K562 (cell line): ENCODE results near the gene VSIG1. TPM values are rescaled to one million over a fixed set of nuclear protein-coding genes. Genes with fewer than 3 reads are reported as not detected.

Experiments
- ARHGAP35 ChIP-seq: fragments of 450-650 bp; IDR thresholded peaks from 2 replicates; pipeline ENCODE4 v1.6.1; 2018; ENCODE audit not compliant: partially characterized antibody
- FIP1L1 ChIP-seq: fragments of 200-400 bp; formaldehyde crosslinking; IDR thresholded peaks from 2 replicates; pipeline ENCODE4 v1.6.1; 2018; ENCODE audit warnings: mild to moderate bottlenecking, low read depth, low read length; ENCODE audit not compliant: poor library complexity, severe bottlenecking
- FOXK2 ChIP-seq, 2 experiments: fragments of 450-650 bp; IDR thresholded peaks in 1 of 2; conservative IDR thresholded peaks in 1 of 2; 2 replicates each; pipeline ENCODE4 v1.6.1; 2016; ENCODE audit warnings: low read depth in 2 of 2, mild to moderate bottlenecking in 1 of 2
- HDAC6 ChIP-seq: IDR thresholded peaks from 2 replicates; pipeline ENCODE4 v1.6.1; 2012; ENCODE audit warnings: low read depth, mild to moderate bottlenecking, control low read depth, inconsistent platforms, low read length, moderate library complexity
- LEF1 ChIP-seq: fragments of 450-650 bp; IDR thresholded peaks from 2 replicates; pipeline ENCODE4 v1.6.1; 2016; ENCODE audit warnings: mild to moderate bottlenecking
- NCOA4 ChIP-seq: fragments of 450-650 bp; IDR thresholded peaks from 2 replicates; pipeline ENCODE4 v1.6.1; 2018; ENCODE audit warnings: mild to moderate bottlenecking; ENCODE audit not compliant: partially characterized antibody
- NCOA6 ChIP-seq: fragments of 450-650 bp; IDR thresholded peaks from 2 replicates; pipeline ENCODE4 v1.6.1; 2017; ENCODE audit warnings: mild to moderate bottlenecking
- NCOR1 ChIP-seq: fragments of 450-650 bp; IDR thresholded peaks from 2 replicates; pipeline ENCODE4 v1.6.1; 2016; ENCODE audit warnings: mild to moderate bottlenecking, moderate library complexity
- NFRKB ChIP-seq: fragments of 450-650 bp; IDR thresholded peaks from 2 replicates; pipeline ENCODE4 v1.6.1; 2016; ENCODE audit warnings: low read depth
- NFXL1 ChIP-seq: fragments of 450-650 bp; formaldehyde crosslinking; IDR thresholded peaks from 2 replicates; pipeline ENCODE4 v1.4.0; 2021; ENCODE audit warnings: mild to moderate bottlenecking
- RCOR1 ChIP-seq, 2 experiments: IDR thresholded peaks; 2 replicates each; pipeline ENCODE4 v1.6.1; 2012; ENCODE audit warnings: low read depth in 2 of 2, low read length in 2 of 2, borderline replicate concordance in 1 of 2, improper control_type of control experiment in 1 of 2
- TAF1 ChIP-seq: IDR thresholded peaks from 2 replicates; pipeline ENCODE4 v1.6.1; 2011; ENCODE audit warnings: mild to moderate bottlenecking, low read length, moderate library complexity; ENCODE audit not compliant: insufficient read depth, control insufficient read depth, severe bottlenecking; ENCODE audit errors: extremely low read depth
- TCF7 ChIP-seq: sonication (generic); IDR thresholded peaks from 2 replicates; pipeline ENCODE4 v1.6.1; 2016; ENCODE audit warnings: antibody characterized with exemption, borderline replicate concordance
- THRB ChIP-seq: fragments of 450-650 bp; formaldehyde crosslinking; conservative IDR thresholded peaks from 2 replicates; pipeline ENCODE4 v1.4.0; 2022; ENCODE audit warnings: mild to moderate bottlenecking, missing genetic modification characterization
- TRIM25 ChIP-seq: fragments of 450-650 bp; IDR thresholded peaks from 2 replicates; pipeline ENCODE4 v1.7.0; 2016; ENCODE audit warnings: borderline replicate concordance
- UBTF ChIP-seq, 2 experiments: IDR thresholded peaks; 2 replicates each; pipeline ENCODE4 v1.6.1; 2012; ENCODE audit warnings: improper control_type of control experiment in 2 of 2, low read depth in 2 of 2, low read length in 2 of 2, borderline replicate concordance in 1 of 2
- ZNF253 ChIP-seq: fragments of 250-450 bp; sonication (Bioruptor Pico); conservative IDR thresholded peaks from 2 replicates; pipeline ENCODE4 v1.6.1; 2021; ENCODE audit warnings: mild to moderate bottlenecking
- ZNF282 ChIP-seq: sonication (generic); formaldehyde crosslinking; IDR thresholded peaks from 2 replicates; pipeline ENCODE4 v1.8.1; 2023; ENCODE audit warnings: missing genetic modification reagents
- ZNF668 ChIP-seq: fragments of 250-450 bp; sonication (Bioruptor Pico); IDR thresholded peaks from 2 replicates; pipeline ENCODE4 v1.8.0; 2022; ENCODE audit warnings: mild to moderate bottlenecking, inconsistent platforms
- polyA plus RNA-seq, 8 experiments: library from polyadenylated mRNA; depleted of rRNA in 4 of 8; stranded (reverse) in 5 of 8; unstranded in 3 of 8; fragments of >200 nt; fragmentation: Nextera tagmentation in 2 of 8; fragmentation: Illumina TruSeq in 1 of 8; extraction: Ambion mirVana in 2 of 8; extraction: Trizol in 1 of 8; gene quantifications; 2 replicates each; pipeline versions ENCODE4 v1.2.1 to v1.2.3, GENCODE V29; 2011 to 2014; ENCODE audit warnings: inconsistent platforms in 1 of 8, missing spikeins in 1 of 8
- total RNA-seq, 7 experiments: library from RNA; depleted of rRNA in 6 of 7; stranded (reverse); fragments of >200 nt in 6 of 7; fragmentation: Illumina TruSeq in 2 of 7; extraction: Trizol in 2 of 7; gene quantifications; 2 replicates each; pipeline versions ENCODE4 v1.2.1 to v1.2.3, GENCODE V29; 2011 to 2021; ENCODE audit warnings: low replicate concordance in 1 of 7
- TF ChIP-seq, protein P1 (sequence below), 2 experiments: fragments of 450-650 bp in 1 of 2; IDR thresholded peaks; 2 replicates each; pipeline ENCODE4 v1.6.1; 2011 to 2017; ENCODE audit warnings: low read depth in 2 of 2, antibody characterized with exemption in 1 of 2, borderline replicate concordance in 1 of 2, low read length in 1 of 2, mild to moderate bottlenecking in 1 of 2, mixed read lengths in 1 of 2; ENCODE audit not compliant: control insufficient read depth in 1 of 2

Gene VSIG1
- total and polyA plus RNA-seq, 9 of the 15 experiments (the other 6 are each of a cell fraction or from before 2014, with no cell fraction given): not detected

GRCh38 chrX:108091264-108091877 is 46.5 kb downstream of the VSIG1 start, which contains the start of the genes ATG4A and PSMD10 (continued):
- TF ChIP-seq, protein P1, sequence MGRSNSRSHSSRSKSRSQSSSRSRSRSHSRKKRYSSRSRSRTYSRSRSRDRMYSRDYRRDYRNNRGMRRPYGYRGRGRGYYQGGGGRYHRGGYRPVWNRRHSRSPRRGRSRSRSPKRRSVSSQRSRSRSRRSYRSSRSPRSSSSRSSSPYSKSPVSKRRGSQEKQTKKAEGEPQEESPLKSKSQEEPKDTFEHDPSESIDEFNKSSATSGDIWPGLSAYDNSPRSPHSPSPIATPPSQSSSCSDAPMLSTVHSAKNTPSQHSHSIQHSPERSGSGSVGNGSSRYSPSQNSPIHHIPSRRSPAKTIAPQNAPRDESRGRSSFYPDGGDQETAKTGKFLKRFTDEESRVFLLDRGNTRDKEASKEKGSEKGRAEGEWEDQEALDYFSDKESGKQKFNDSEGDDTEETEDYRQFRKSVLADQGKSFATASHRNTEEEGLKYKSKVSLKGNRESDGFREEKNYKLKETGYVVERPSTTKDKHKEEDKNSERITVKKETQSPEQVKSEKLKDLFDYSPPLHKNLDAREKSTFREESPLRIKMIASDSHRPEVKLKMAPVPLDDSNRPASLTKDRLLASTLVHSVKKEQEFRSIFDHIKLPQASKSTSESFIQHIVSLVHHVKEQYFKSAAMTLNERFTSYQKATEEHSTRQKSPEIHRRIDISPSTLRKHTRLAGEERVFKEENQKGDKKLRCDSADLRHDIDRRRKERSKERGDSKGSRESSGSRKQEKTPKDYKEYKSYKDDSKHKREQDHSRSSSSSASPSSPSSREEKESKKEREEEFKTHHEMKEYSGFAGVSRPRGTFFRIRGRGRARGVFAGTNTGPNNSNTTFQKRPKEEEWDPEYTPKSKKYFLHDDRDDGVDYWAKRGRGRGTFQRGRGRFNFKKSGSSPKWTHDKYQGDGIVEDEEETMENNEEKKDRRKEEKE (IDR thresholded peaks at IDR 0.05; ENCODE audit: borderline replicate concordance in 1 of 2, control insufficient read depth in 1 of 2, low read depth in 2 of 2, low read length in 1 of 2): no peak
- TF ChIP-seq FOXK2 (conservative IDR thresholded peaks at IDR 0.05 in 1 of 2, IDR thresholded peaks at IDR 0.05 in 1 of 2; ENCODE audit: low read depth in 2 of 2) (peak in 1 of 2 experiments; percentile 31; a peak in 2 of 4 replicates), ARHGAP35 (no peak), NCOR1 (no peak), ZNF668 (CRISPR knock-in tag) (no peak), UBTF (IDR thresholded peaks at IDR 0.05; ENCODE audit: borderline replicate concordance in 1 of 2, low read depth in 2 of 2, low read length in 2 of 2) (0 out of 4 replicates have a peak, but pooled peaks of 1 of the 2 experiments have one; percentile 17), ZNF282 (CRISPR knock-in tag) (no peak), NFXL1 (CRISPR knock-in tag) (no peak), THRB (CRISPR knock-in tag) (no peak), ZNF253 (CRISPR knock-in tag) (no peak), LEF1 (no peak), RCOR1 (IDR thresholded peaks at IDR 0.05; ENCODE audit: borderline replicate concordance in 1 of 2, low read depth in 2 of 2, low read length in 2 of 2) (no peak), FIP1L1 (no peak), NCOA4 (no peak), HDAC6 (no peak), TAF1 (peak; percentile 37), NCOA6 (no peak), TCF7 (no peak), NFRKB (no peak), TRIM25 (no peak)
